ENCODE data around the gene LRRFIP2. TPM values are rescaled to one million over a fixed set of nuclear protein-coding genes. Genes with fewer than 3 reads are reported as not detected.

Gene LRRFIP2
- total and polyA plus RNA-seq, 2 of the 8 experiments (the other 6 are each of a cell fraction or from before 2014, with no cell fraction given) = 8.8 to 25.6 TPM

DNA sequence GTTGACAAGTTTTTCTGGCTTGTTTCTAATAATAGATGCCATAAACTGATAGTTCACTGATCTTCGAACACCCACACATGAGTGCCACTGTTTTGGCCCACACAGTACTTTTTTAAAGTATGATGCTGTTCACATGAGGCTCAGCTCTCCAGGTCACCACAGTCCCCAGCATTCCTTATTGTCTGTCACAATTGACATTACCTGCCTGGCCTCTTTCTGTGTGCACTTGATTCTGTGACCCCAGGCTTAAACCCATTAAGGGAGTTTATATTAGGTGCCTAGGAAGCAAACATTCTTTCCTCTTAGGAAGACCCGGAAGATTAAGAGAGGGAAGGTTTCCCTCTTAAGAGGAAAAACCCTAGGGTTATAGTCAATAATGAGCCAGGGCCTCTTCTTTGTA lies 24.2 kb upstream of the LRRFIP2 start:
- Histone ChIP-seq H4K20me1 (replicated peaks in 1 of 2; ENCODE audit: control insufficient read depth in 1 of 2, insufficient read depth in 2 of 2, low read length in 2 of 2) (no peaks in the 10 kb centered on the region), H3K36me3 (ENCODE audit: control insufficient read depth in 2 of 4, insufficient read depth in 4 of 4, low read length in 3 of 4) (no peaks in the 10 kb centered on the region), H2BK20ac (ENCODE audit: low read length) (no peak overlapping the region), H4K8ac (ENCODE audit: extremely low read depth, insufficient read depth, low read length) (no peak overlapping the region), H4K5ac (ENCODE audit: insufficient read length, low read depth, low read length) (no peak overlapping the region), H3K79me1 (ENCODE audit: low read depth, low read length) (no peaks in the 10 kb centered on the region), H3K4ac (replicated peaks; ENCODE audit: insufficient read length, low read depth, low read length) (no peak overlapping the region), H2BK12ac (ENCODE audit: low read depth, low read length) (no peak overlapping the region), H3K23ac (ENCODE audit: insufficient read length) (no peak overlapping the region), H3K4me2 (ENCODE audit: insufficient read depth in 1 of 2, low read depth in 2 of 2, low read length in 2 of 2) (no peak overlapping the region), H2BK15ac (ENCODE audit: low read length) (no peak overlapping the region), H3K9ac (replicated peaks in 1 of 4; ENCODE audit: extremely low read depth in 1 of 4, low read depth in 3 of 4, low read length in 3 of 4) (no peak overlapping the region), H4K91ac (replicated peaks; ENCODE audit: insufficient read length, low read length) (no peak overlapping the region), H3K14ac (ENCODE audit: insufficient read length) (no peak overlapping the region), H3K27me3 (replicated peaks in 1 of 4; ENCODE audit: control insufficient read depth in 3 of 4, extremely low read depth in 1 of 4, insufficient read depth in 3 of 4, low read length in 3 of 4) (no peaks in the 10 kb centered on the region), H3K4me1 (replicated peaks in 1 of 4; ENCODE audit: control insufficient read depth in 3 of 4, insufficient read depth in 4 of 4, low read length in 3 of 4) (no peaks in the 10 kb centered on the region), H3K4me3 (ENCODE audit: extremely low read depth in 1 of 4, insufficient read depth in 2 of 4, low read depth in 3 of 4, low read length in 4 of 4) (no peak overlapping the region), H3K9me3 (ENCODE audit: insufficient read depth in 2 of 2, low read depth in 1 of 2, low read length in 1 of 2) (no peaks in the 10 kb centered on the region), H2AK5ac (ENCODE audit: low read depth, low read length) (no peak overlapping the region), H3K79me2 (ENCODE audit: control insufficient read depth in 1 of 2, insufficient read depth in 2 of 2, low read length in 2 of 2) (no peaks in the 10 kb centered on the region), H3K56ac (replicated peaks; ENCODE audit: insufficient read length, low read depth, low read length) (no peak overlapping the region), H2AFZ (ENCODE audit: low read length) (no peak overlapping the region), H3K23me2 (ENCODE audit: low read depth, low read length) (no peaks in the 10 kb centered on the region), H2BK120ac (replicated peaks; ENCODE audit: low read depth, low read length) (no peak overlapping the region), H3K27ac (ENCODE audit: low read depth, low read length) (no peak overlapping the region), H2BK5ac (ENCODE audit: low read depth, low read length) (no peak overlapping the region), H3K18ac (ENCODE audit: extremely low read depth, low read length) (no peak overlapping the region)
- DNase-seq (ENCODE audit: low read depth in 1 of 2, low spot score in 2 of 2) = no peak
- TF ChIP-seq SUZ12 (IDR thresholded peaks at IDR 0.05; ENCODE audit: low read length) (no peak), RAD21 (IDR thresholded peaks at IDR 0.05 in 1 of 2, conservative IDR thresholded peaks at IDR 0.05 in 1 of 2; ENCODE audit: low read depth in 2 of 2, low read length in 2 of 2) (no peak), BACH1 (IDR thresholded peaks at IDR 0.05; ENCODE audit: low read length) (no peak), EGR1 (IDR thresholded peaks at IDR 0.05; ENCODE audit: borderline replicate concordance, low read depth, low read length) (no peak), BCL11A (IDR thresholded peaks at IDR 0.05; ENCODE audit: low read depth in 2 of 2, low read length in 2 of 2) (no peak), HDAC6 (IDR thresholded peaks at IDR 0.05; ENCODE audit: low read depth, low read length) (no peak), KDM5A (IDR thresholded peaks at IDR 0.05; ENCODE audit: low read length) (no peak), FOSL1 (IDR thresholded peaks at IDR 0.05; ENCODE audit: insufficient read depth, low read depth, low read length) (no peak), SP1 (IDR thresholded peaks at IDR 0.05; ENCODE audit: low read depth, low read length) (no peak), KDM4A (IDR thresholded peaks at IDR 0.05; ENCODE audit: low read depth, low read length, severe bottlenecking) (no peak), PHF8 (conservative IDR thresholded peaks at IDR 0.05; ENCODE audit: low read depth, low read length) (no peak), TEAD4 (IDR thresholded peaks at IDR 0.05; ENCODE audit: low read depth, low read length) (no peak)
- TF ChIP-seq, protein P1, sequence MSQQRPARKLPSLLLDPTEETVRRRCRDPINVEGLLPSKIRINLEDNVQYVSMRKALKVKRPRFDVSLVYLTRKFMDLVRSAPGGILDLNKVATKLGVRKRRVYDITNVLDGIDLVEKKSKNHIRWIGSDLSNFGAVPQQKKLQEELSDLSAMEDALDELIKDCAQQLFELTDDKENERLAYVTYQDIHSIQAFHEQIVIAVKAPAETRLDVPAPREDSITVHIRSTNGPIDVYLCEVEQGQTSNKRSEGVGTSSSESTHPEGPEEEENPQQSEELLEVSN (IDR thresholded peaks at IDR 0.05) = no peak
- POLR2A ChIA-PET (ENCODE audit: partially characterized antibody) = no interaction called here
- no peak for FAIRE-seq
- CTCF ChIA-PET (ENCODE audit: partially characterized antibody) = interaction anchor here (2.4 kb wide), 1 partner anchor 15 kb away, joined by 11 read pairs; no protein-coding TSS in a partner anchor
- 90% methylated on average over 2 of the region's 2 CpGs; no CpG with 5 or more reads in 1 of the 2 experiments for WGBS, 2 experiments (ENCODE audit: extremely low coverage in 1 of 2, insufficient coverage in 1 of 2, insufficient read length in 1 of 2, insufficient replicate concordance in 2 of 2, low coverage in 1 of 2, low lambda C conversion rate in 2 of 2, missing lambda C conversion rate in 1 of 2)
